Immature natural killer cell (primary cell): ENCODE data around the gene TCEAL9. TPM values are rescaled to one million over a fixed set of nuclear protein-coding genes. Genes with fewer than 3 reads are reported as not detected.

Experiments used
- polyA plus RNA-seq, 3 donors: library from polyadenylated mRNA; unstranded; fragments of 300-500 nt; fragmentation: Illumina TruSeq; gene quantifications; one replicate each; pipeline ENCODE4 v1.2.3, GENCODE V29; 2021

Gene TCEAL9
- polyA plus RNA-seq, 3 donors from 2014 or later: 0.79 to 3.2 TPM; not detected in 1

Other genes with a start within 250 kb of the TCEAL9 start
- 100 to 1,000 TPM in 1 of 3 donors, 10 to 100 TPM in 2; 74.6 to 123 (median 96.6) TPM for gene BEX4, start 141.4 kb upstream of the TCEAL9 start, polyA plus RNA-seq
- 100 to 1,000 TPM in 2 of 3 donors, 10 to 100 TPM in 1; 85.7 to 118 (median 105) TPM for gene TCEAL8, start 101.4 kb upstream of the TCEAL9 start, polyA plus RNA-seq
- gene TCEAL5, start 79.8 kb upstream of the TCEAL9 start, polyA plus RNA-seq: not detected
- 10 to 100 TPM; 37.5 to 59.6 (median 38.2) TPM for gene BEX2, start 45.5 kb upstream of the TCEAL9 start, polyA plus RNA-seq
- not detected for gene TCEAL7, start 26.3 kb upstream of the TCEAL9 start, polyA plus RNA-seq
- 1 to 10 TPM; 8.1 to 9.8 (median 9.7) TPM for gene BEX3, start 20.0 kb downstream of the TCEAL9 start, polyA plus RNA-seq
- gene RAB40A, start 163.0 kb downstream of the TCEAL9 start, polyA plus RNA-seq: not detected
- 10 to 100 TPM in 1 of 3 donors, 1 to 10 TPM in 2; 1.6 to 10.8 (median 4.8) TPM for gene TCEAL4, start 229.0 kb downstream of the TCEAL9 start, polyA plus RNA-seq